ENCODE data around the gene GNAZ.

The GNAZ gene

DNA sequence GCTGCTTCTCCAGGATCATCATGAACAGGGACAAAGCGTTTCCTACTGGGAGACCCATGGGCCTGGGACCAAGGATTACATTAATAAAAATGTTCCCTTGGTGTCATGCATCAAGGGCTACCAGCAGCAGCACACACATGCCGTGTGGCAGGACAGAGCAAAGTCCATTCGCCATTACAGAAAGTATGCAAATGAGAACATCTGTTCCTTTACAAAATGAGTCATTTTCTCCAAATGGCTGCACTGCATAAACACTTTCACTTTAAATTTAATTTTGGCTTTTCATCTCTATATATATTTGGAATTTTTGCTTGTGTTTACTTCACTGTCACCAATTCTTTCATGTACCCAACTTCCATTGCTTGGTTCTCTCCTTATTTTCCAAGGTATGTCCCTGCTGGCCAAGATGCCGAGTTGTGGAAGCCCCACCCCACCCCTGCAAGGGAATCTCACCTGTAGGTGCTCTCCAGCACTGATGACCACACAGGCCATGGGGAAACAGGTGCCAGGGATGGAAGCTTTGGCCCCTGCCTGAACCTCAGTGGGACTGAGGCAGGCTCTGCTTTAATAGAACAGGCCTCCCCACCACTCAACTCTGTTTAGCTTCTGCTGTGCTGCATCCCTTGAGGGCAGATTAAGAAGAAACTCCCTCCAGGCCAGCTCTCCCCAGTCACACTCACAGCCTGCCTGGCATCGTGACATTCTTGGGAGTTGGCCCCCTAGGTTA, 15.6 kb upstream of the GNAZ start:
- Mint-ChIP-seq H3K27ac (no peak overlapping the region), H3K27me3 (peaks cover 7 to 27% of the 10 kb centered on the region in 2 donors), H3K4me1 (ENCODE audit: low read depth in 2 of 2) (peaks cover 0 to 2% of the 10 kb centered on the region in 2 donors), H3K4me3 (no peak overlapping the region), H3K36me3 (ENCODE audit: insufficient read depth) (no peaks in the 10 kb centered on the region), H3K9me3 (no peaks in the 10 kb centered on the region)
- no peak for DNase-seq
- no peak for ATAC-seq (replicated peaks)

- no peaks in the 10 kb centered on the region for H3K9me3 Mint-ChIP-seq
- H3K27ac Mint-ChIP-seq, result no peak overlapping the region
- ATAC-seq (replicated peaks), result no peak
- DNase-seq, result no peak
- no peak overlapping the region for H3K4me3 Mint-ChIP-seq
- H3K4me1 Mint-ChIP-seq (ENCODE audit: low read depth in 2 of 2), result peaks cover 0 to 2% of the 10 kb centered on the region in 2 donors
- H3K27me3 Mint-ChIP-seq, result peaks cover 5 to 23% of the 10 kb centered on the region in 2 donors
- H3K36me3 Mint-ChIP-seq (ENCODE audit: insufficient read depth), result no peaks in the 10 kb centered on the region
These were observed 14.7 kb upstream of the GNAZ start for GRCh38 chr22:23055449-23056179.

GRCh38 chr22:23057331-23057730, 13.0 kb upstream of the GNAZ start:
- no peak overlapping the region for H3K4me3 Mint-ChIP-seq
- ATAC-seq (replicated peaks) (no peak), DNase-seq (no peak)
- no peaks in the 10 kb centered on the region for H3K9me3 Mint-ChIP-seq
- H3K4me1 Mint-ChIP-seq (ENCODE audit: low read depth in 2 of 2), result peaks cover 0 to 2% of the 10 kb centered on the region in 2 donors
- no peak overlapping the region for H3K27ac Mint-ChIP-seq
- peaks cover 0 to 19% of the 10 kb centered on the region in 2 donors for H3K27me3 Mint-ChIP-seq
- H3K36me3 Mint-ChIP-seq (ENCODE audit: insufficient read depth), result no peaks in the 10 kb centered on the region

DNA sequence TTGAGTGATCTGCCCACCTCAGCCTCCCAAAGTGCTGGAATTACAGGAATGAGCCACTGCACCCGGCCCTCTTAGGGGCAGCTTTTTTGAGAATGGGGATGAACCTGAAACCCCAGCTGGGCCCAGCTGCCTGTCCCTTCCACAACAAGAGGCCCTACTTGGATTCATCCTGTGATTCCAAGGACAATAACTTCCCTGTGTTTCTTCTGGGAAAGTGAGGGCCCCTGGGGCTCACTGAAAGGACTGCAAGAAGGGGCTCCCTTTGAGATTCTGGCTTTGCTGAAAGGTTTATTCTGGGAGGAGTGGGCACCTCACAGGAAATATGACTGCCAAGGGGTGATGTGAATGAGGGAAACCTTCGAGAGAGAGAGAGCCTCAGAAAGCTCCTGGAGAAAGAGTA, 12.3 kb upstream of the GNAZ start:
- Mint-ChIP-seq H3K27me3 (peaks cover 0 to 16% of the 10 kb centered on the region in 2 donors), H3K27ac (no peak overlapping the region), H3K36me3 (ENCODE audit: insufficient read depth) (no peaks in the 10 kb centered on the region), H3K9me3 (no peaks in the 10 kb centered on the region), H3K4me1 (ENCODE audit: low read depth in 2 of 2) (peaks cover 0 to 2% of the 10 kb centered on the region in 2 donors), H3K4me3 (no peak overlapping the region)
- DNase-seq, result no peak
- no peak for ATAC-seq (replicated peaks)

GRCh38 chr22:23058481-23059283, 11.6 kb upstream of the GNAZ start:
- DNase-seq (no peak), ATAC-seq (replicated peaks) (no peak)
- no peak overlapping the region for H3K27ac Mint-ChIP-seq
- H3K9me3 Mint-ChIP-seq, result no peaks in the 10 kb centered on the region
- H3K36me3 Mint-ChIP-seq (ENCODE audit: insufficient read depth), result no peaks in the 10 kb centered on the region
- peaks cover 0 to 10% of the 10 kb centered on the region in 2 donors for H3K27me3 Mint-ChIP-seq
- H3K4me3 Mint-ChIP-seq, result no peak overlapping the region
- peaks cover 0 to 2% of the 10 kb centered on the region in 2 donors for H3K4me1 Mint-ChIP-seq (ENCODE audit: low read depth in 2 of 2)

GRCh38 chr22:23059284-23059948, 10.9 kb upstream of the GNAZ start:
- Mint-ChIP-seq H3K27me3 (peaks cover 0 to 10% of the 10 kb centered on the region in 2 donors), H3K27ac (no peak overlapping the region), H3K4me3 (no peak overlapping the region), H3K9me3 (no peaks in the 10 kb centered on the region), H3K4me1 (ENCODE audit: low read depth in 2 of 2) (peaks cover 0 to 2% of the 10 kb centered on the region in 2 donors), H3K36me3 (ENCODE audit: insufficient read depth) (no peaks in the 10 kb centered on the region)
- DNase-seq, result no peak
- no peak for ATAC-seq (replicated peaks)

GRCh38 chr22:23060612-23061400, 9.5 kb upstream of the GNAZ start:
- H3K27ac Mint-ChIP-seq, result no peak overlapping the region
- no peak for DNase-seq
- H3K4me3 Mint-ChIP-seq, result no peak overlapping the region

GRCh38 chr22:23061471-23062280, 8.6 kb upstream of the GNAZ start:
- no peak overlapping the region for H3K27ac Mint-ChIP-seq
- ATAC-seq (replicated peaks) (no peak), DNase-seq (no peak)
- peaks cover 0 to 10% of the 10 kb centered on the region in 2 donors for H3K27me3 Mint-ChIP-seq
- H3K36me3 Mint-ChIP-seq (ENCODE audit: insufficient read depth), result peaks cover 3% of the 10 kb centered on the region
- no peaks in the 10 kb centered on the region for H3K9me3 Mint-ChIP-seq
- peaks cover 0 to 1% of the 10 kb centered on the region in 2 donors for H3K4me1 Mint-ChIP-seq (ENCODE audit: low read depth in 2 of 2)
- no peak overlapping the region for H3K4me3 Mint-ChIP-seq

More at GRCh38 chr22:23060612-23061400, 9.5 kb upstream of the GNAZ start:
- no peaks in the 10 kb centered on the region for H3K36me3 Mint-ChIP-seq (ENCODE audit: insufficient read depth)
- H3K4me1 Mint-ChIP-seq (ENCODE audit: low read depth in 2 of 2), result no peaks in the 10 kb centered on the region
- H3K27me3 Mint-ChIP-seq, result peaks cover 0 to 10% of the 10 kb centered on the region in 2 donors
- no peaks in the 10 kb centered on the region for H3K9me3 Mint-ChIP-seq
- ATAC-seq (replicated peaks), result no peak

GRCh38 chr22:23062616-23063538, 7.4 kb upstream of the GNAZ start:
- DNase-seq (no peak), ATAC-seq (replicated peaks) (no peak)
- Mint-ChIP-seq H3K36me3 (ENCODE audit: insufficient read depth) (peaks cover 3% of the 10 kb centered on the region), H3K27ac (no peak overlapping the region), H3K4me3 (no peak overlapping the region), H3K4me1 (ENCODE audit: low read depth in 2 of 2) (peaks cover 4 to 5% of the 10 kb centered on the region in 2 donors), H3K9me3 (no peaks in the 10 kb centered on the region), H3K27me3 (peaks cover 0 to 10% of the 10 kb centered on the region in 2 donors)

- peaks cover 0 to 10% of the 10 kb centered on the region in 2 donors for H3K27me3 Mint-ChIP-seq
- no peak overlapping the region for H3K4me3 Mint-ChIP-seq
- peaks cover 6 to 10% of the 10 kb centered on the region in 2 donors for H3K4me1 Mint-ChIP-seq (ENCODE audit: low read depth in 2 of 2)
- H3K9me3 Mint-ChIP-seq, result no peaks in the 10 kb centered on the region
- H3K27ac Mint-ChIP-seq, result no peak overlapping the region
- ATAC-seq (replicated peaks) (no peak), DNase-seq (no peak)
- peaks cover 3% of the 10 kb centered on the region for H3K36me3 Mint-ChIP-seq (ENCODE audit: insufficient read depth)
These were observed 6.6 kb upstream of the GNAZ start for GRCh38 chr22:23063539-23064380.
